ENCODE results near the gene HCFC1. TPM values are rescaled to one million over a fixed set of nuclear protein-coding genes. Genes with fewer than 3 reads are reported as not detected.

The HCFC1 gene
- total and polyA plus RNA-seq, 9 of the 15 experiments (the other 6 are each of a cell fraction or from before 2014, with no cell fraction given) = 2.8 to 133 (median 17.1) TPM

DNA sequence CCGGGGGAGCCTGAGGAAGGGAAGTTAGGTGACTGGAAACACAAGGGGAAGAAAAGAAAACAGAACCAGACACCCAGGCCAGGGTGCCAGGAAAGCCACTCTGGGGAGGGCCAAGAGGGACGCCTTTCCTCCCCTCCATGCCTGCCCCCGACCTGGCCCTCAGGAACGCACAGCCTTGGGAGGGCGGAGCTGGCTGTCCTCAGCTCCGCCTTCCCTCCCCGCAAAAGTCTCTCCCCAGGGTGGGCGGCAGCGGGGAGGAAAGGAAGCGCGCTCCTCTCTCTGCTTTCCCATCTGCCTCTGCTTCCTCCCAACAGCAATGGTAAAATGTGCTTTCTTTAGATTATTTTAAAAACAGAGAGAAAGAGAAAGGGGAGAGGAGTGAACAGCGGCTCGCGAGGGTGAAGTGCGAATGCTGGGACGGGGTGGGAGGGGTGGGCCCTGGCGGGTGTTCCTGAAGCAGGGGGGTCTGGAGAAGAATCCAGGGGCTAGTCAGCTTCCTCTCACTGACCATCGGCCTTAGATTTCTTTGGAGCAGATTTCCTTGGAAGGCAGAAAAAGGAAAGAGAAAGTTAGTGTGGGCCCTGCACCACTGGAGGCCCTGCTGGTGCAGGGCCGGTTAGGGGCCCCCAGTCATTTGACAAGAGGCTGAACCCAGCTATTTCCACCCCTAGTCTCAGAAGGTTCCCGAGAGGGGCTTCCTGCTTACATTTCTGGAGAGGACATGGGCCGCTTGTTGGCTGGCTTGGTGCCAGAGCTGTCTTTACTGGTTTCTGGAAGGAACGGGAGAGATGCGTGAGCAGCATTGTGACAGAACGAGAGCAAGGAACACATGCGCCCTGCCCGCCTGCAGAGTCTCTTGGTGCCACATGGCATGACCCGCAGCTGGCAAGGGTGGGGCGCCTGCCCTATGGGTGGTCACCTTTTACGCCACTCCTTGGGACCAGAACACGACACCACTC lies 22.5 kb downstream of the HCFC1 start:
- in situ Hi-C loops (cut with MboI) = no loop called here
- Histone ChIP-seq H3K79me2 (ENCODE audit: control insufficient read depth, insufficient read depth, low read length) (peaks cover 10% of the 10 kb centered on the region; the same call in 2 of the 3 replicates), H3K4me1 (replicated peaks in 1 of 2; ENCODE audit: control insufficient read depth in 2 of 2, insufficient read depth in 2 of 2, low read length in 2 of 2) (peaks cover 4 to 80% of the 10 kb centered on the region in 2 experiments; a peak in 4 of 5 replicates), H3K9me3 (replicated peaks; ENCODE audit: control insufficient read depth, insufficient read depth, low read depth, low read length) (no peaks in the 10 kb centered on the region), H2AFZ (ENCODE audit: low read depth, low read length) (no peak overlapping the region), H3K4me2 (ENCODE audit: insufficient read depth, low read length) (no peak overlapping the region), H3K36me3 (ENCODE audit: control insufficient read depth, insufficient read depth, low read length) (peaks cover 71% of the 10 kb centered on the region), H4K20me1 (replicated peaks; ENCODE audit: control insufficient read depth, insufficient read depth, low read length) (no peaks in the 10 kb centered on the region), H3K27ac (ENCODE audit: extremely low read depth, low read depth, low read length) (no peak overlapping the region), H3K9ac (ENCODE audit: insufficient read depth in 1 of 2, low read depth in 2 of 2, low read length in 2 of 2) (peak overlapping the region in 1 of 2 experiments; percentile 82; a peak in 2 of 4 replicates), H3K4me3 (no peak overlapping the region), H3K27me3 (ENCODE audit: control insufficient read depth in 2 of 2, insufficient read depth in 2 of 2, low read length in 2 of 2) (no peaks in the 10 kb centered on the region), H3K9me1 (ENCODE audit: control insufficient read depth, insufficient read depth, low read length) (no peaks in the 10 kb centered on the region)
- TF ChIP-seq POLR2G (IDR thresholded peaks at IDR 0.05; ENCODE audit: low read depth, low read length) = peak; percentile 16
- peak; percentile 81 for TF ChIP-seq NFIC (IDR thresholded peaks at IDR 0.05)
- TF ChIP-seq EGR1 (conservative IDR thresholded peaks at IDR 0.05) = peak; percentile 30
- TF ChIP-seq, protein P1, sequence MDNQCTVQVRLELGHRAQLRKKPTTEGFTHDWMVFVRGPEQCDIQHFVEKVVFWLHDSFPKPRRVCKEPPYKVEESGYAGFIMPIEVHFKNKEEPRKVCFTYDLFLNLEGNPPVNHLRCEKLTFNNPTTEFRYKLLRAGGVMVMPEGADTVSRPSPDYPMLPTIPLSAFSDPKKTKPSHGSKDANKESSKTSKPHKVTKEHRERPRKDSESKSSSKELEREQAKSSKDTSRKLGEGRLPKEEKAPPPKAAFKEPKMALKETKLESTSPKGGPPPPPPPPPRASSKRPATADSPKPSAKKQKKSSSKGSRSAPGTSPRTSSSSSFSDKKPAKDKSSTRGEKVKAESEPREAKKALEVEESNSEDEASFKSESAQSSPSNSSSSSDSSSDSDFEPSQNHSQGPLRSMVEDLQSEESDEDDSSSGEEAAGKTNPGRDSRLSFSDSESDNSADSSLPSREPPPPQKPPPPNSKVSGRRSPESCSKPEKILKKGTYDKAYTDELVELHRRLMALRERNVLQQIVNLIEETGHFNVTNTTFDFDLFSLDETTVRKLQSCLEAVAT (IDR thresholded peaks at IDR 0.05) = no peak
- CTCF ChIA-PET (ENCODE audit: low intra/inter-chr PET ratio) = interaction anchor here (1.4 kb wide), 1 partner anchor 184 kb away, joined by 7 read pairs; the partner anchor contains the start of gene PLXNB3
- DNase-seq (ENCODE audit: extremely low read depth in 1 of 4, low spot score in 3 of 4) (peak in 2 of 4 experiments; percentile 25 to 46), ATAC-seq (peak; percentile 10; the same call in 2 of the 3 replicates), FAIRE-seq (no peak)
- 88% methylated on average over 8 of the region's 30 CpGs for WGBS (ENCODE audit: insufficient coverage, low coverage, missing lambda C conversion rate)
- intact Hi-C loops (cut with micrococcal nuclease) = no loop called here
- no TSS peak for BruUV-seq (replicated peaks)
- POLR2A ChIA-PET = interaction anchor here (0.5 to 4.0 kb wide), 11 partner anchors 10 to 453 kb away, joined by 3 to 17 read pairs (median 3); partner anchors contain the start of genes HCFC1 and NAA10
